Pancreas (tissue), 10 donors: ENCODE data around the gene ASTN2. TPM values are rescaled to one million over a fixed set of nuclear protein-coding genes. Genes with fewer than 3 reads are reported as not detected.

ENCODE experiments used
- ATAC-seq, 4 donors: fragments of 200-7000 bp; cut with Tn5 transposase; one replicate each; pipeline versions ENCODE4 v1.8.0 to v1.9.1; 2020; ENCODE audit warnings: mild to moderate bottlenecking in 4 of 4, moderate library complexity in 4 of 4
- DNase-seq, 6 donors: peaks; one replicate each; pipeline ENCODE4 v3.0.0-alpha.2; 2020
- FAIRE-seq: peaks from 2 replicates; lab custom pipeline; 2012; peaks lifted over from hg19 to GRCh38; lab: Jason Lieb, UNC
- H3K27ac ChIP-seq, 4 donors: fragments of 200-600 bp; sonication (generic); 1 replicate in 3 of 4; 2 replicates in 1 of 4; pipeline versions ENCODE4 v1.5.0 to v1.8.0; 2020
- H3K27me3 ChIP-seq, 4 donors: fragments of 200-600 bp; one replicate each; pipeline ENCODE4 v1.8.0; 2021
- H3K36me3 ChIP-seq, 3 donors: fragments of 200-600 bp; sonication (generic) in 1 of 3; one replicate each; pipeline versions ENCODE4 v1.5.0 to v1.8.0; 2020 to 2021
- H3K4me1 ChIP-seq, 3 donors: fragments of 200-600 bp; one replicate each; pipeline ENCODE4 v1.8.0; 2021
- H3K4me3 ChIP-seq, 4 donors: fragments of 200-600 bp; sonication (generic) in 2 of 4; one replicate each; pipeline versions ENCODE4 v1.5.0 to v1.8.0; 2020 to 2021
- H3K9me3 ChIP-seq, 4 donors: fragments of 200-600 bp; one replicate each; pipeline ENCODE4 v1.8.0; 2021
- WGBS, 2 donors: extraction: QIAGEN DNeasy Blood & Tissue Kit; methylation state at CpG; one replicate each; pipeline ENCODE4 v1.1.7; 2013; 5-methylcytosine and 5-hydroxymethylcytosine counted together
- intact Hi-C, 3 donors: fragments of 100-400 bp; cut with DNase I; formaldehyde crosslinking; loops; one replicate each; pipeline versions ENCODE4 v1.11.1 to v1.14.2; 2022
- polyA plus RNA-seq, 2 donors: library from polyadenylated mRNA; stranded (reverse); fragments of 200-250 nt; gene quantifications; one replicate each; pipeline ENCODE4 v1.2.3, GENCODE V29; 2013
- total RNA-seq, 6 donors: library from RNA; stranded (reverse); fragmentation: NEBNext Ultra II Directional in 4 of 6; extraction: Animal tissue kit (Norgen Biotek cat#: 25700) in 4 of 6; gene quantifications; one replicate each; pipeline versions ENCODE4 v1.2.1 to v1.2.4, GENCODE V29; 2021 to 2023
- TF ChIP-seq, protein P1 (sequence below), 4 donors: fragments of 200-600 bp; sonication (generic) in 3 of 4; IDR thresholded peaks; one replicate each; pipeline versions ENCODE4 v1.5.0 to v1.8.0; 2021; ENCODE audit warnings: antibody characterized with exemption in 4 of 4
- donor health status: healthy with polysubstance abuse.
- donor health status: DM: no; HTN: no; CAD: no; lungs with moderate emphysema.
- donor health status: DM: no; HTN: no; CAD: no.
- donor health status: control.
- donor health status: control.
- donor health status: Bipolar disorder and iron deficiency.
- donor health status: DM: yes; HTN: yes; CAD: no.
- donor health status: DM: no; HTN: no; CAD: no.
- donor health status: DM: no; HTN: no; CAD: no.
- donor health status: DM: yes; HTN: yes; CAD: no.

The ASTN2 gene
- total and polyA plus RNA-seq, 8 donors, result 1.3 to 11.9 (median 6.7) TPM

DNA sequence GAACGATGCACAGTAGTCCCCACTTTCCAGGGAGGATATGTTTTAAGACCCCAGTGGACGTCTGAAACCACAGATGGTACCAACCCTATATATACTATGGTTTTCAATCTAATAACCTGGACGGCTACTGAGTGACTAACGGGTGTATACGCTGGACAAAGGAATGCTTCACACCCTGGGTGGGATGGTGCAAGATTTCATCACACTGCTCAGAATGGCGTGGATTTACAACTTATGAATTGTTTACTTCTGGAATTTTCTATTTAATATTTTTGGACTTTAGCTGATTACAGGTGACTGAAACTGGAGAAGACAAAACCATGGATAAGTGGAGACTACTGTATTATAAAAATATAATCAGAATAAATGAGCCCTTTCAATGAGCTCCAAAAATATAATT, 875.3 kb downstream of the ASTN2 start:
- Histone ChIP-seq H3K36me3 (no peaks in the 10 kb centered on the region), H3K4me3 (no peak overlapping the region), H3K27me3 (no peaks in the 10 kb centered on the region), H3K9me3 (no peaks in the 10 kb centered on the region), H3K4me1 (no peaks in the 10 kb centered on the region), H3K27ac (no peak overlapping the region)
- FAIRE-seq (no peak), ATAC-seq (no peak), DNase-seq (no peak)
- intact Hi-C loops, result no loop called here
- TF ChIP-seq, protein P1, sequence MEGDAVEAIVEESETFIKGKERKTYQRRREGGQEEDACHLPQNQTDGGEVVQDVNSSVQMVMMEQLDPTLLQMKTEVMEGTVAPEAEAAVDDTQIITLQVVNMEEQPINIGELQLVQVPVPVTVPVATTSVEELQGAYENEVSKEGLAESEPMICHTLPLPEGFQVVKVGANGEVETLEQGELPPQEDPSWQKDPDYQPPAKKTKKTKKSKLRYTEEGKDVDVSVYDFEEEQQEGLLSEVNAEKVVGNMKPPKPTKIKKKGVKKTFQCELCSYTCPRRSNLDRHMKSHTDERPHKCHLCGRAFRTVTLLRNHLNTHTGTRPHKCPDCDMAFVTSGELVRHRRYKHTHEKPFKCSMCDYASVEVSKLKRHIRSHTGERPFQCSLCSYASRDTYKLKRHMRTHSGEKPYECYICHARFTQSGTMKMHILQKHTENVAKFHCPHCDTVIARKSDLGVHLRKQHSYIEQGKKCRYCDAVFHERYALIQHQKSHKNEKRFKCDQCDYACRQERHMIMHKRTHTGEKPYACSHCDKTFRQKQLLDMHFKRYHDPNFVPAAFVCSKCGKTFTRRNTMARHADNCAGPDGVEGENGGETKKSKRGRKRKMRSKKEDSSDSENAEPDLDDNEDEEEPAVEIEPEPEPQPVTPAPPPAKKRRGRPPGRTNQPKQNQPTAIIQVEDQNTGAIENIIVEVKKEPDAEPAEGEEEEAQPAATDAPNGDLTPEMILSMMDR (IDR thresholded peaks at IDR 0.05), result no peak
- WGBS, 2 donors, result 88 to 91% methylated on average over 6 of the region's 6 CpGs

DNA sequence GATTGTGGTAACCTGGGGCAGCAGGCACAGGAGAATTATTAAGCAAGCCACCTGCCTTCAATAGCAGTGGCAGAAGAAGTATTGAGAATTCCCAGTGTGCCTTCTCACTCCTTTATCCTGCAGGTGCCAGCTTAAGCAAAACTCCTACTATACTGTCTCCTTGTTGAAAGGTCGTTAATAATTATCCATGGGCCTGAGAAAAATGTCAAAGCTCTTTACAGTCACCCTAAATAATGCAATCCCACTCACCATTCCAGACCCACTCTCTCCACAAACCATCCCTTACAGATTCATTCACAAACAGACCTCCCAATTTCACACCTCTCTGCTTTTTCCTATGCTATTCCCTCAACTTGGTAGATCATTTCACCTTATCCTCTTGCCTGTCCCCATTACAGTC, 889.2 kb downstream of the ASTN2 start:
- no peaks in the 10 kb centered on the region for H3K27me3 ChIP-seq
- peaks cover 0 to 4% (median 0%) of the 10 kb centered on the region in 3 donors for H3K4me1 ChIP-seq
- intact Hi-C loops, result no loop called here
- H3K27ac ChIP-seq, result no peak overlapping the region
- 69 to 75% methylated on average over 1 of the region's 1 CpG for WGBS, 2 donors
- no peaks in the 10 kb centered on the region for H3K36me3 ChIP-seq
- DNase-seq (no peak), FAIRE-seq (no peak), ATAC-seq (no peak)
- TF ChIP-seq, protein P1 (IDR thresholded peaks at IDR 0.05), result no peak
- no peak overlapping the region for H3K4me3 ChIP-seq
- no peaks in the 10 kb centered on the region for H3K9me3 ChIP-seq

DNA sequence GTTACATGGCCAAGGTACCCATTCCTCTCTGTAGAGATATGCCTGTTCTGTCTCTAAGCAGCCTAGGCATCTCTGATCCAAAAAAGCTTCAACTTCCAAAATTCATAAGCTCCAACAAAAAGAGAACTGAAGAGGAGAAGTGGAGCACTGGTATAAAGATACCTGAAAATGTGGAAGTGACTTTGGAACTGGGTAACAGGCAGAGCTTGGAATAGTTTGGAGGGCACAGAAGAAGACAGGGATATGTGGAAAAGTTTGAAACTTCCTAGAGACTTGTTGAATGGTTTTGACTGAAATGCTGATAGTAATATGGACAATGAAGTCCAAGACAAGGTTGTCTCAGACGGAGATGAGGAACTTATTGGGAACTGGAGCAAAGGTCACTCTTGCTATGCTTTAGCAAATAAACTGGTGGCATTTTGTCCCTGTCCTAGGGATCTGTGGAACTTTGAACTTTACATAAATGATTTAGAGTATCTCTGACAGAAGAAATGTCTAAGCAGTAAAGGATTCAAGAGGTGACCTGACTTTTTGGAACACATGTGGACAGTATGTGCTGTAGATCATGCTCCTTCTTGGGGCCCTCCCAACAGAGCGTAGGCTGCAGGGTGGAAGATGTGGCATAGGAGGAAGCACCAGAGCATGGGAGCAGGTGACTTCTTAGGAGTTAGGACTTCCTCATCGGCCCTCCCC, 889.9 kb downstream of the ASTN2 start:
- no peaks in the 10 kb centered on the region for H3K36me3 ChIP-seq
- intact Hi-C loops, result no loop called here
- H3K4me1 ChIP-seq, result peaks cover 0 to 4% (median 0%) of the 10 kb centered on the region in 3 donors
- H3K27me3 ChIP-seq, result no peaks in the 10 kb centered on the region
- no peak for DNase-seq
- no peak overlapping the region for H3K4me3 ChIP-seq
- H3K27ac ChIP-seq, result no peak overlapping the region
- 70 to 72% methylated on average over 3 of the region's 3 CpGs for WGBS, 2 donors
- TF ChIP-seq, protein P1 (IDR thresholded peaks at IDR 0.05), result no peak
- no peaks in the 10 kb centered on the region for H3K9me3 ChIP-seq
- no peak for FAIRE-seq
- ATAC-seq, result no peak

DNA sequence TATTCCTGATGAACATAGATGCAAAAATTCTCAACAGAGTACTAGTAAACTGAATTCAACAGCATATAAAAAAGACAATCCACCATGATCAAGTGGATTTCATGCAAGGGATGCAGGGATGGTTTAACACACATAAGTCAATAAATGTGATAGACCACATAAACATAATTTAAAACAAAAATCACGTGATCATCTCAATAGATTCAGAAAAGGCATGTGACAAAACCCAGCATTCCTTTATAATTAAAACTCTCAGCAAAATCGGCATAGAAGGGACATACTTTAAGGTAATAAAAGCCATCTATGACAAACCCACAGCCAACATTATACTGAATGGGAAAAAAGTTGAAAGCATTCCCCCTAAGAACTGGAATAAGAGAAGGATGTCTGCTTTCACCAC, 894.6 kb downstream of the ASTN2 start:
- H3K36me3 ChIP-seq, result no peaks in the 10 kb centered on the region
- no peaks in the 10 kb centered on the region for H3K27me3 ChIP-seq
- TF ChIP-seq, protein P1 (IDR thresholded peaks at IDR 0.05), result no peak
- no peak overlapping the region for H3K4me3 ChIP-seq
- no peaks in the 10 kb centered on the region for H3K9me3 ChIP-seq
- no peaks in the 10 kb centered on the region for H3K4me1 ChIP-seq
- 83 to 86% methylated on average over 2 of the region's 2 CpGs for WGBS, 2 donors
- DNase-seq, result no peak
- intact Hi-C loops, result no loop called here
- no peak overlapping the region for H3K27ac ChIP-seq
- ATAC-seq, result no peak
- no peak for FAIRE-seq

DNA sequence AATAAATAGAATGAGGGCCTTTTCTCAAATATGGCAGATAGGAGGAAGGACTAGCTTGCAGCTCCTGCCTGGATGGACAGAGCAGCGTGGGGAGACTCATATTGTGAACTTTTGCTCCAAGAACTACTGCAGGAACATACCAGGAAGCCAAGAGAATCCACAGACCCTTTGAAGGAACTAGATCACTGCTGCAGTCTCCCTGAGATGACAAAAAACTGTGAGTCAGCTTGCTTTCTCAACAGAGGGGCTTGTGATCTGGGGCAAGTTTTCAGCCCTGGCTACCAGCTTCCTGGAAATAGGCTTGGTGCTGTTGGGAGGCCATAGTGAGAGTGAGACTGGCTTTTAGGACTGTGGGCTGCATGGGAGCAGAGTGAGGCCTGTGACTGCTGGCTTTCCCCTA, 898.4 kb downstream of the ASTN2 start:
- intact Hi-C loops, result no loop called here
- no peak for FAIRE-seq
- ATAC-seq, result no peak
- Histone ChIP-seq H3K27ac (no peak overlapping the region), H3K27me3 (no peaks in the 10 kb centered on the region), H3K36me3 (no peaks in the 10 kb centered on the region), H3K4me3 (no peak overlapping the region), H3K9me3 (no peaks in the 10 kb centered on the region), H3K4me1 (no peaks in the 10 kb centered on the region)
- WGBS, 2 donors, result 86% methylated on average over 1 of the region's 1 CpG
- no peak for DNase-seq
- TF ChIP-seq, protein P1 (IDR thresholded peaks at IDR 0.05), result no peak
